Muscle of back (tissue), 11 donors: ENCODE data around the gene SCFD2. TPM values are rescaled to one million over a fixed set of nuclear protein-coding genes. Genes with fewer than 3 reads are reported as not detected.

Source experiments
- DNase-seq, 3 donors: peaks; one replicate each; pipeline versions ENCODE4 v3.0.0 to v3.0.0-alpha.2; 2013
- polyA plus RNA-seq, 10 donors: library from polyadenylated mRNA; unstranded; fragments of 120-200 nt; gene quantifications; one replicate each; pipeline ENCODE4 v1.2.1, GENCODE V29; 2013; ENCODE audit not compliant: insufficient read length in 10 of 10

SCFD2 gene
- polyA plus RNA-seq, 10 donors, result 9.9 to 13.4 (median 11.3) TPM

GRCh38 chr4:53116954-53117353 lies 248.9 kb downstream of the SCFD2 start:
- DNase-seq, result peak in 2 of 3 donors; percentile 36 to 49

DNA sequence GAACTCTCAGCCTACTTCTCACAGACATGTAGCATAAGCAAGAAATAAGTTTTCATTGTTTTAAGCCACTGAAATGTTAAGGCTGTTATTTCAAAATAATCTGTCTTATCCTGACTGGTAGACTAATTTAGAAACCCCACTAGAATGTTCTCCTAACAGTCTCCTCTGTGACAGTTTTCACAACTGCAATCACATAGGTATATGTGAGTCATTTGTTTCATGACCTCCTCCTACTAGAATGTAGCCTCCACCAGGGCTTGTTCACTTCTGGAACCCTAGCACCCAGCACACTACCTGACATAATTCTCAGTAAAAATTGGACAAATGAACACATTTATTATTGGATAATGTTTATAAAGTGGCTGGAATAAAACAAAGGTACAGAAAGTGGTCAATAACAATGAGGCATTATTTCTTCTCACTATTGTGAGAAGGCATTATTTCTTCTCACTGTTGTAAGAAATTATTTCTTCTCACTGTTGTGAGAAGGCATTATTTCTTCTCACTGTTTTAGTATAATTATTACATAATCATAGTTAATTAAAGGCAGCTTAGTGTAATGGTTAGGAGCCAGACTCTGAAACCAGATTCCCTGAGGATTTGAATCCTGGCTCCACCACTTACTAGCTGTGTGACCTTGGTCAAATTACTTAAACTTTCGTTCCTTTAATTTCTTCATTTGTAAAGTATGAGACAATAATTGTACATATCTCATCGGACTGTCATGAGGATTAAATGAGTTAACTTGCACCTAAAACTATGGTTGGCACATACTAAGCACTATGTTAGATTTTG lies 252.2 kb downstream of the SCFD2 start:
- no peak for DNase-seq

DNA sequence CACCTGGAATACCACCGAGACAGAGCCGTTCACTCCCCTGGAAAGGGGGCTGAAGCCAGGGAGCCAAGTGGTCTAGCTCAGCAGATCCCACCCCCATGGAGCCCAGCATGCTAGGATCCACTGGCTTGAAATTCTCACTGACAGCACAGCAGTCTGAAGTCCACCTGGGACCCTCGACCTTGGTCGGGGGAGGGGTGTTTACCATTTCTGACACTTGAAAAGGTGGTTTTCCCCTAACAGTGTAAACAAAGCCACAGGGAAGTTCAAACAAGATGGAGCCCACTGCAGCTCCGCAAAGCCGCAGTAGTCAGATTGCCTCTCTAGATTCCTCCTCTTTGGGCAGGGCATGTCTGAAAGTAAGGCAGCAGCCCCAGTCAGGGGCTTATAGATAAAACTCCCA lies 260.5 kb downstream of the SCFD2 start:
- DNase-seq, result no peak

DNA sequence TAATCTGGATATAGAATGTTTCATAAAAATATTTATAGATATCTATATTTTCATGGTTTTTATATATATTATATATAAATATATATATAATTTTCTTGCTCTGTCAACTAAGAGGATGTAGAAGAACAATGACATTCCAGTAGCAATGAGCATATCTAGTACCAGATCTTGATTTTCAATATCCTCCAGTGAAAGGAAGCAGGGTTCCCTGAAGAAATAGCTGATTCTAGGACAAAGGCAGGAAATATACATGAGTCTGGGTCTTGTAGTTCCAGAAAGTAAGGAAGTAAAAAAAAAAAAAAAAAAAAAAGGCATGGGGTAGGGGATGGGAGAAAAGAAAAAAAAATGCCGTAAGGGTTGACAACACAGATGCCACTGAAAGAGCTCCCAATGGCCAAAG lies 262.4 kb downstream of the SCFD2 start:
- DNase-seq, result no peak

DNA sequence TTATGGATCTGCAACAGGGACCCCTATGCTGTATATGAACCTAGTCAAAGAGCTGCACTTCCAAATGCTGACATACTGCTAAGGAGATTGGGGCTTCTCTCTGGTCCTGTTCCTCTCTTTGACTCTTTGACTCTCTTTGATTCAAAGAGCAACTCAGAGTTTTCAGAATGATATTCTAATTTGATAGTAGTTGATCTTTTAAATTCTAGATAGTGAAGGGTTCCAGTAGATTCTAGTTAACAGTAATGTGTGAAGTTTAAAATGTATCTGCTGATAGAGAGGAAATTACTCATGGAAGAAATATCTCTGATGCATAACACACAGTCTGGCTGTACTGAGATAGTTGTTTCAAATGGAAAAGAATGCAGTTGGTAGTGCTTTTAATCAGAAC lies 264.7 kb downstream of the SCFD2 start:
- DNase-seq, result peak in 1 of 3 donors; percentile 71

- peak in 2 of 3 donors; percentile 54 to 79 for DNase-seq
Measured at GRCh38 chr4:53100501-53101190, 265.2 kb downstream of the SCFD2 start.

- peak in 1 of 3 donors; percentile 52 for DNase-seq
Measured at GRCh38 chr4:53098681-53099121, 267.2 kb downstream of the SCFD2 start.

GRCh38 chr4:53094040-53094439 lies 271.8 kb downstream of the SCFD2 start:
- no peak for DNase-seq

GRCh38 chr4:53089936-53090729 lies 275.7 kb downstream of the SCFD2 start:
- DNase-seq, result peak; percentile 80 to 94 (median 86)

GRCh38 chr4:53088152-53088551 lies 277.7 kb downstream of the SCFD2 start:
- DNase-seq, result peak in 1 of 3 donors; percentile 59

DNA sequence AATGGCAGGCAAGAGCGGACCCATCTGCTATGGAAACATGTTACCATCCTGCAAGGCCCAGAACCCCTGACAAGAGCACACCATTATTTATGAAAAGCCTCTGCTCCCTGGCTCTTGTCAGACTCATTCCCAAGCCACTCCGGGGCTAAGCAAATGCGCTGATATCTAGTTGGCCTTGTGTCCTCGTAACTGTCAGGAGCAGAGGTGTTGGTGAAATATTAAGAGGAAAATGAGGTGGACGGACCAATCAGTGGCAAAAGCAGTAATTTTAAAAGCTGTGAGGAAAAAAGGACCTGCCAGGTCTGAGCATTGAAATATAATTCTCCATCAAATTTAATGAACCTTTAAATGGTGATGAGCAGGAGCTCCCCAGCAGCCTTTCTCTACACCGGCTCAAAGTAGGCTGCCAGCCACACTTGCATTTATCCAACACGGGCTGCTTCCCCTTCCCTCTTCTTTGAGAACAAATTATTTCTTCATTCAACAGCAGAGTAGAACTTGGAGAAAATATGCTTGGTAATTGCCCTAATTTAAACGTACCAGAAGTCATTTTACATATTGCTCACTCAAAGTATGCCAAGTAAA lies 289.4 kb downstream of the SCFD2 start:
- DNase-seq, result no peak

GRCh38 chr4:53075162-53075785 lies 290.6 kb downstream of the SCFD2 start:
- no peak for DNase-seq

DNA sequence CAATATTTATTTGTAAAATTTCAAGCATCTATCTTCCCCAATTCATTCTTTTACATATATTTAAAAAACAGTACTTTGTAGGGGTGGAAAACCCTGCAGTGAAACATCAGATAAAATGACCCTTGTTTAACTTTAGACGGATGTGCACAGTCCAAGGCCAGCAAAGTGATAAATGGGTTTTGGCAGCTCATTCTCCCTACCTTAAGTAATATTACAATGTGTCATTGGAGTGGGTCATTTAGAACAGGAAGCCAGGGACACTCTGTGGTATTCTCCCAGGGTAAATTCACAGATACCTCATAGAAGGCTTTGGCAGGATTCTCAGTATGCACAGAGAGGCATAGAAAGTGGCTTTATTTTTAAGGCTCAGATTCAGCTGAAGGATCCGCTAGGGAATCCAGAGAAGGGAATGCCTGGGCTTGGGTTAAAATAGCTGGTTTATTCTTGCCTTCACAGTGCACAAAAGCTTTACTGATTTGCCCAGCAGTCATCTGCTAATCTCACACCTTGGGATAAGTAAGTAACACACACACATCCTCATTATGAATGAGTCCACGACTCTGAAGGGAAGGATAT lies 297.0 kb downstream of the SCFD2 start:
- no peak for DNase-seq

- no peak for DNase-seq
Measured at GRCh38 chr4:53067125-53067802, 298.6 kb downstream of the SCFD2 start.

DNA sequence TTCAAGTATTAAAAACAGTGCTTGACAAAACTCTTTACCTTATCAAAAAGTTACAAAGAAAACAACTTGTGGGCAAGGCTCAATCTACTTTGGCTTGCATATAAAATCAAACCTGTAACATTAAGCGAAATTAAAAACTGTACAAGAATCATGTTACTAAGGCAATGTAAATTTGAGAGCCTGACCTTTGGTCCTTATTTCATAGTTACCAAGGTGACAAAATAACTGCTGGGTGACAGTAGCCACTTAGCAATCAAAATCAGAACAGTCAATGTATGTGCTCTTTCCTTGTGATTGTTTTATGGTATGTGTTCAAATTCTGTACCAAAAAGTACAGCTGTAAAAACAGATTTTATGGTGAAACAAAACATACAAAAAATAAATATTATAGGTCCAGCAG lies 299.7 kb downstream of the SCFD2 start:
- no peak for DNase-seq

- no peak for DNase-seq
Measured at GRCh38 chr4:53064609-53065008, 301.3 kb downstream of the SCFD2 start.

DNA sequence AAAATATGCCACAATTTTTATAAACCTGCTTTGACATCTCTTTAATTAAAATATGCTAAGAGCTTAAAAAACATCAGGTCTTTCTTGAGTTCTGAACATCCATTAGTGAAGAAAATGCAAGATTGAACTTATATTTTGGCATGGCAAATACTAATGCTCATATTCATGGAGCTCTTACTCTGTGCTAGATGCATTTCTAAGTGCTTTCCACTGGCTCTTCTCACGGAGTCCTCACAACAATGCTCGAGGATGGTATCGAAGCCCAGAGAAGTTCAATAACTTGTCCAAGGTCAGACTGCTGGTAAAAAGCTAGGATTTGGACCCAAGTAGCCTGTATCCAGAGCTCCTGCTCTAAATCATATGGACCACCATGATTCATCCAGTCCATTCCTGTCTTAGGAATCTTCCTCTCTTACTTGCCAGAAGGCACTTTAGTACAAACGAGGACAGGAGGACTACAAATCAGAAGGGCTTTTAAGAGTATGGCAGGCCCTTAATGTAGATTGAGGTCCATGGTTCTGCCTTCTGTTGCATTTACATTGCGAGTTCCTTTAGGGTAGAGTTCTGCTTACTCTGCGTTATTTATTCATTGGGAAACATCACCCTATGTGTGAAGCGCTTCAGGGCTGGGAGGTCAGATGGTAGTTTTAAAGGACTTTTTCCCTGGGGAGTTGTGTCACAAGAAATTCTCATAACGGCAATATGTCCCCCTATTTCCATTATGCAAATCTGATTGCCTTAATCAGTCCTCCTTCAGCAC lies 304.6 kb downstream of the SCFD2 start:
- DNase-seq, result no peak

- DNase-seq, result no peak
Measured at GRCh38 chr4:53060278-53060677, 305.6 kb downstream of the SCFD2 start.

- DNase-seq, result peak; percentile 33 to 63 (median 42)
Measured at GRCh38 chr4:53059871-53060270, 306.0 kb downstream of the SCFD2 start.

DNA sequence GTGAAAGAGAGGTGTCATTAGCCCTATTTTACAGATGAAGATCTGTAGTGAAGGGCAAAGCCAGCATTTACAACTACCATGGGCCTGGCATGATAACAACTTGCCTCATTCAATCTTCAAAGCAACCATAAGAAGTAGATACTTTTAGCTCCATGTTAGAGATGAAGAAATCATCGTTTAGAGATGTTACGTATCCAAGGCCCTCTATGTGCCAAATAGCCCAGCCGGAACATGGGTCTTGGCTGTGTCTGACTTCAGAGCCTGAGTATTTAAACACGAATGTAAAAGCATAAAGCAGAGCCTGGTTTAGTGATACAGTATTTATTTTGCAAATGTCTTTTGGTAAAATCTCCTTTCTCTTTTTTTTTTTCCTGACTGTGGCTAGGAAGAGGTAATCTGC lies 306.6 kb downstream of the SCFD2 start:
- peak in 2 of 3 donors; percentile 33 to 54 for DNase-seq
